Measurements from ENCODE around the gene RASL10A.

RASL10A gene

DNA sequence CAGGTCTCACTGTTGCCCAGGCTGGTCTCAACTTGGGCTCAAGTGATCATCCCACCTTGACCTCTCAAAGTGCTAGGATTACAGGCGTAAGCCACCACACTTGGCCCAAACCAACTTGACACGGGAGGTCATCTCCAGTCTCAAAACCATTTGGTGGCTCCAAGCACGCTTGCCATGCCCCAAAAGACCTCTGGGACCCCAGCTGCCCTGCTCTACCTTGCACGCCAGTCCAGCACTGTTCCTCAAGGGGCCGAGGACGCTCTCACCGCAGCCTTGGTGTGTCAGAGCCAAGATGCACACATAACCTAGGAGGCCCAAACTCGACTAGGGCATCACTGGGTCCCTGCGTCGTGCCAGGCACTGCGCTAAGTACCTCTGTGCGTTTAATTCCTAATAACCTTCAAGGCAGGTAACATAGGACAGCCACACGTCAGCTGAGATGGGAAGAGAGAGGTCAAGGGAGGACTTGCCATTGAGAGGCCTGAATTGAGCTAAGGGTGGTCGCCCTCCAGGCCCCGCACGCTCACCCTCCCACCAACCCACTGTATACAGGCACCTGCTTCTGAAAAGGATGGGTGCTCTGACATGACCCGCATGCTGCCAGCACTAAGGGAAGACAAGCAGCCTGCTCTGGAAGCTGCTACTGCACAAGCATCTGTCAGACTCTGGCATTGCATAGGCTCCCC lies 13.6 kb downstream of the RASL10A start:
- DNase-seq = no peak

DNA sequence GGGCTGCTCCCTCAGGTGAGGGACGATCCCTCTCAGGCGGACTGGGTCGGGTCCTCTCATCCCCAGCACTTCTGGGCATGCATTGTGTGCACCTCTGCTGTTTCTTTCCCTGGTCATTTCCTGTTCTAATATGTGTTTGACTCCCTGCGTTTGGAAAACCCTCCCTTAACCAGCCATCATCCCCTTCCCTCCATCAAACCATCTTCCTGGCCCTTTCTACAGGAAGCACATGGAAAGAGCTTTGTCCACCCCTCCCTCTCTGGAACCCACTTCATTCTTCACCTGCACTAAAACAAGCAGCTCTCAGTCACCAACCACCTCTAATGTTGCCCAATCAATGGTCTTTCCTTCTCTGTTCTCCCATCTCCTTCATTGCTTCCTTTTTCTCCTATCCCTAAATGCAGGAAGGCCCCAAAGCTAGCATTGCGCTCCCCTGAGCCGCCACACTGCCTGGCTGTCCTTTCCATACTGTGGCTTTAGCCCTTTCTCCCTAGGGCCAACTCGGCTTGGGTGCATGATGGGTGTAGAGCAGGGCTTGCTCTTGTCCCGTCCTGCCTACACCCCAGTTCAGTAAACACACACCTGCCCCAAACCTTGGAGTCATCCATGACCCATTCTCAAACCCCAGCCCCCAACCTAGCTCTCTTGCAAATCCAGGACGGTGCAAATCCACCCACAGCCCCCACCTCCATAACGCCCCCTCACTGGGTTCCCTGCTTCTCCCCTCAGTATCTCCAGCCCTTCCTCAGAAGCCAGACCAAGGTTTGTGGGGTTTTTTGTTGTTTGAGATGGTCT lies 14.5 kb downstream of the RASL10A start:
- no peak for DNase-seq

DNA sequence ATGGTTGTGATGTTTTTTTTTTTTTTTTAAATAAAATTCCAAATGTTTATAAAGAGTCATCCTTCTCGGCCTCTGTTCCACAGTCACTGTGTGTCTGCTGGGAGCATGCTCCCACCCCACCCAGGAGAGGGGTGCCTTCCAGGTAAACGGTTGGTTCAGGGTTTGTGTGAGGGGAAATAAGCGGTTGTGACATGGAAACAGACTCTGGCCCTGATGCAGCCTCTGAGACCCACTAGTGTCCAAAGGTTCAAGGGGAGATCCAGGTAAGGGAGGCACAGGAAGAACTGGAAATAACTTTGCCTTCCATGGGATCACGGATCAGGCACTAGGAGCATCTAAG lies 15.1 kb downstream of the RASL10A start:
- DNase-seq = no peak

DNA sequence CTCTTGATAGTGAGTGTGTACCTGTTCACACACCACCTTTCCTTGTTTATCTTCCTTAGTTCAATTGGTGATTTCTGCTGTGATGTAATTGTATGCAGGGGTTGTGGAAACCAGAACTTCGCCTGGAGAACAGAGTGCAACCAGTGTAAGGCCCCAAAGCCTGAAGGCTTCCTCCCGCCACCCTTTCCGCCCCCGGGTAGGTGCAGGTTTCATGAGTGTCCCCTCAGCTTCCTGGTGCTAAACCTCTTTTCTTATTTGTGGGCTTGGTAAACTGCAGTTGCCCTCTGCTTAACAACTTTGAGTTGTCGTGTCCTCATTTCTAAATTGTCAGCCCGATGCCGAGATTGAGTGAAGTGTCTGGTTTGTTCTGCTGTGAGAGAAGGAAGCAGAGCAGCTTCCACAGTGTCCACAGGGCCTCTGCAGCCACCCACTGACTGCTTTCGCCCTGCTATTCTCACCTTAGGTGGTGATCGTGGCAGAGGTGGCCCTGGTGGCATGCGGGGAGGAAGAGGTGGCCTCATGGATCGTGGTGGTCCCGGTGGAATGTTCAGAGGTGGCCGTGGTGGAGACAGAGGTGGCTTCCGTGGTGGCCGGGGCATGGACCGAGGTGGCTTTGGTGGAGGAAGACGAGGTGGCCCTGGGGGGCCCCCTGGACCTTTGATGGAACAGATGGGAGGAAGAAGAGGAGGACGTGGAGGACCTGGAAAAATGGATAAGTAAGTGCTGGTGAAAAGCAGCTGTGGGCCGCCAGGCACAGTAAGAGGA lies 16.2 kb downstream of the RASL10A start:
- no peak for DNase-seq

DNA sequence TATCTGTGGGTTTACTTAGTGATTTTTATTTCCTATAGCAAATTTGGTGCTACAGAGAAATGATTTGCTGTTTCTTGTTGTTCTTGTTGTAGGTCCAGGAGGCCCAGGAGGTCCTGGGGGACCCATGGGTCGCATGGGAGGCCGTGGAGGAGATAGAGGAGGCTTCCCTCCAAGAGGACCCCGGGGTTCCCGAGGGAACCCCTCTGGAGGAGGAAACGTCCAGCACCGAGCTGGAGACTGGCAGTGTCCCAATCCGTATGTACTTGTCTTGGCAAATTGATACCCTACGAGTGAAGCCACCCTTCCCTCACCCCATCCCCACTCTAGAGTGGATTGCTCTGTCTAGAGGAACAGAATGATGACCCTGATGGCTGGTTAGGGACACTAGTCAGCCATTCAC lies 16.9 kb downstream of the RASL10A start:
- DNase-seq = no peak

DNA sequence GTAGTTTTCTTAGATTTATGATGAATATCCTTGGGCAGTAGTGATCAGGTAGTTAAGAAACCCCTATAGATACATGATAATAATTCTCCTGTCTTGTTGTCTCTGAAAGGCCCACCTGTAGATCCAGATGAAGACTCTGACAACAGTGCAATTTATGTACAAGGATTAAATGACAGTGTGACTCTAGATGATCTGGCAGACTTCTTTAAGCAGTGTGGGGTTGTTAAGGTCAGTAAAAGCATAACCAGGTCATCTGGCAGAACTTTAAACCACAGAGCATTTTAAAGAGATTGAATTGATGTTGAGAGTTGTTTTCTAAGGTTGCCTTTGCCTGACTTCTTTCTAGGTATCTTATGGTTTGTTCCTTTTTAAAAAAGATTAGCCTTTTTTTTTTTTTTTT lies 23.1 kb downstream of the RASL10A start:
- DNase-seq = no peak

DNA sequence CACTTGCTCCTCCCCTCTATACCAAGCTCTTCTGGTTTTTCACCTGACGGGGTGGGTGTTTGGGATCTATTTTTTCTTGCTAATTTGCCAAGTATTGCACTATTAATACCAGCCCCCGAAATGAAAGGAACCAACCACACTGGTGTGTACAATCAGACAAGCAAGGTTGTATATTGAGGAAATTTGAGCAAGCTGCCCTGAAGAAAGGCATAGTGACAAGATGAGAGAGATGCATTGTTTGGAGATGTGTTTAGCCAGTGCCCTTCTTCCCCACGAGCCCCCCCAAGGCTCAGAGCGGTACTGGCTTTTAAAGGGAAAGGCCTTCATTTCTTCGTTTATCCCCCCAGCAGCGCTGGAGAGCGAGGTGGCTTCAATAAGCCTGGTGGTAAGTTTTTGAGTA lies 24.3 kb downstream of the RASL10A start:
- DNase-seq = no peak

DNA sequence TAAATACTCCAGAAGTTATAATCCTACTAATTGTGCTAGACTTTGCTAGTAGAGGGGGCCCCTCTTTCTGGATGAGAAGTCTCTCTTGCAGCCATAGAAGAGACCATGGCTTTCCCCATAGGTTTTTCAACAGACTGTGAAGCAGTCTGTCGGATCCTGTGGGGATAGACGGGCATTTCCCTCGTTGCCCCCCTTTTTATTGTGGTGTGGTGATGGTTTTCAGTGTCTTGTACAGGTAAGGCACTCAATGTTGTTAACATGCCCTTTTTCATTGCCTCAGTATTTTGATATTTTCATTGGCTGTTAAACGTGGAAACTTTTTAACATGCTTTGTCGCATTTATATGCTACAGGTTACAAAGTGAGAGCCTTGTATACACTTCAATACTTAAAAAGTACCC lies 25.4 kb downstream of the RASL10A start:
- DNase-seq = no peak

DNA sequence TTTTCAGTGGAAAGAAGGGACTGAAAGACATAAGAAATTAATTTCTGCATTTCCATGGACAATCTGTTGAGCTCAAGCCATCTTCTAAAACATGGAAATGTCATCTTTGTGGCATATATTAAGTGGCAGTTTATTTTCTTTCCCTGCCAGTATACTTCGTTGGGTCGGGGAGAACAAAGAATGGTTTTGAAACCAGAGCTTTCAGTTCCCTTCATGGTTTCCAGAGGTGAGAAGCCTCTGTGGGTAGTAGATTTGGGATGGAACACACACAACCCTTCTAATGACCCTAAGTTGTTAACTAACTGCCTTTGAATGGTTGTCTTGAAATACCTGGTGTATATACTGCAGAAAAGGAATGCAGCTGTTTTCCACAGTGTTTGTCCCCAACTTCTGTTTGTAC lies 26.7 kb downstream of the RASL10A start:
- no peak for DNase-seq

DNA sequence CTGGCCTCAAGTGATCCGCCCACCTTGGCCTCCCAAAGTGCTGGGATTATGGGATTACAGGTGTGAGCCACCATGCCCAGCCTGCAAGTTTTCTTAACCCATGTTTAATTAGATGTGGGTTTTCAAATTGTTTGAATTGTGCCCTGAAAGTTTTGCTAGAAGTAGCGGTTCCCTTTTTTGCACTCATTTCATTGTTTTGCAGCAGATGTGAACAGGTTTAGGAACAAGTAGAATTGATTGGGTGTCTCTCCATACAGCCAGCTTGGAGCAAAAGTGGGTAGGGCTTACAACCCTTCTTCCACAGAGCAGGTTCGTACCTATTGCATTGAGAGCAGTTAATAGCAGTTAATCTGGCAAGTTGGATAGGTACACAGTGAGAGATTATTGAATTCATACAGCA lies 31.3 kb downstream of the RASL10A start:
- DNase-seq = no peak

DNA sequence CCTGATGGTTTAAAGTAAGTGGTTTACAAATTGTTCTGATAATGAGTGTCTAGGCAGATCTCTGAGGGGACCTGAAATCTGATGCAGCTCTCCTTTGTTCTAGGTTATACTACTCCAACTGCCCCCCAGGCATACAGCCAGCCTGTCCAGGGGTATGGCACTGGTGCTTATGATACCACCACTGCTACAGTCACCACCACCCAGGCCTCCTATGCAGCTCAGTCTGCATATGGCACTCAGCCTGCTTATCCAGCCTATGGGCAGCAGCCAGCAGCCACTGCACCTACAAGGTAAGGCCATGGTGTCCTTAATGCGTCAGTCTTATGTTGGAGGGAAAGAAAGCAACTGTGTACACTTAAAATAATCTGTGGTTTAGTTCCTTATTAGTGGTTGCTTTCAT lies 37.6 kb downstream of the RASL10A start:
- DNase-seq = no peak

DNA sequence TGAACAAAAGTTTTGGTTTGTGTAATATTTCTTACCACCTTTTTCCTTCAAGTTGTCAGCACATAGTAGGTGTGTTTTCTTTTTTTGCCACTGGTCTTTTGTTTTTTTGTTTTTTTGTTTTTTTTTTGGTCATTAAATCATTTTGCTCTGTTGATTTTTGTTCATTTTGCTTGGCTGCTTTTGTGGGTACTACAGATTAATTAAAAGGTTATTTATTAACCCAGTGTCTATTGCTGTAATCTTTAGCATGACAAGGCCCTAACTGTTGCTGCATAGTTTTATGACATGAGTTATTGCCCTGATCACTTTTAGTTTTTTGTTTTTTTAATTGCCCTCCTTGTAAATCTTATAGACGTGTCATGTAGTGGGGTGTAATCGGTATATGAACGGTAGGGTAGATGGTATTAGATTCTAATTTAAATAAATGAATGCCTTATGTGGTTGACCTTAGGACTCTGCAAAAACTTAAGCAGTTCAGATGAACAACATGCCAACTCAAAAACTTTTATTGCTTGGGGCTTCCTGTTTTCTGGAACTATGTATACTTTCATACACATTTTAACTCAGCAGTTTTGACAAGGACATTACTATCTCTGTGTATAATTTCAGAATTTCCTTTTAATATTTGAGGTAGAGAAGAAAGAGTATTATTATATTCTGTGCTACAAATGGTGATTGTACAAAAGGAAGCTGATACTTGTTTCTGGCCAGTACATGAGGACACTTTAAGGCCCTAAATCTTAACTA lies 39.5 kb downstream of the RASL10A start:
- DNase-seq = no peak

DNA sequence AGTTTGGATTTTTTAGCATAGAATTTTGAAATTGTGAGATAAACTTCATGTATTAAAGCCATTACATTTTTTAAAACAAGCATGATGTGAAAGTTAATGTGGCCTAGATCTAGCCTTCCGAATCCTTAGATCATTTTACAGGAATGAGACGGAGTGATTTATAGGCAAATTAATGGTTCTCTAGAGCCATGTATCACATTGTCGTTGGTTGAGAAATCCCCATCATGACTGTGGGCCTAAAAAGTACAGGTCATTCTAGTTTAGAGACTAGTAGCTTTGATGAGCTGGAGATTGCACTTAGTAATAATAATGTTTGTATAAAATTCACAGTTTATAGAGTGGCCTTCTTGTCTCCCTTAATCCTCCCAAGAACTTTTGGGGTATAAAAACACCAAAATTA lies 40.3 kb downstream of the RASL10A start:
- DNase-seq = no peak

DNA sequence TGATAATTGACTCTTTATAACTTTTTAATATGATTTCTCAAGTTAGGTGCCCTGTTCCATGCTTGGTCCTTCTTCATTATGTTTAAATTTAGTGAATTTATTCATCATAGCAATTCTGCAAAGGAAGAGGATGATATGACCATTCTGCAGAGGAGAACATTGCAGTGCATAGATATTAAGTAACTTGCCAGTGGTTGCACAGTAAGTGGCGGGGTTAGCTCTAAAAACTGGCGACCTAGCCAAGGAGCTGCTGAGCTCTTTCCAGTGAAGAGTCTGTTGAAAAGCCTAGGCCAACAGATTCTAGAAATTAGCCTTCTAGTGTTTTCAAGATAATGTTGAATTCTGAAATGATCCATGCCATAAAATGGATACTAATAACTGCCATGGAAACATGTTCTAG lies 42.9 kb downstream of the RASL10A start:
- DNase-seq = no peak

DNA sequence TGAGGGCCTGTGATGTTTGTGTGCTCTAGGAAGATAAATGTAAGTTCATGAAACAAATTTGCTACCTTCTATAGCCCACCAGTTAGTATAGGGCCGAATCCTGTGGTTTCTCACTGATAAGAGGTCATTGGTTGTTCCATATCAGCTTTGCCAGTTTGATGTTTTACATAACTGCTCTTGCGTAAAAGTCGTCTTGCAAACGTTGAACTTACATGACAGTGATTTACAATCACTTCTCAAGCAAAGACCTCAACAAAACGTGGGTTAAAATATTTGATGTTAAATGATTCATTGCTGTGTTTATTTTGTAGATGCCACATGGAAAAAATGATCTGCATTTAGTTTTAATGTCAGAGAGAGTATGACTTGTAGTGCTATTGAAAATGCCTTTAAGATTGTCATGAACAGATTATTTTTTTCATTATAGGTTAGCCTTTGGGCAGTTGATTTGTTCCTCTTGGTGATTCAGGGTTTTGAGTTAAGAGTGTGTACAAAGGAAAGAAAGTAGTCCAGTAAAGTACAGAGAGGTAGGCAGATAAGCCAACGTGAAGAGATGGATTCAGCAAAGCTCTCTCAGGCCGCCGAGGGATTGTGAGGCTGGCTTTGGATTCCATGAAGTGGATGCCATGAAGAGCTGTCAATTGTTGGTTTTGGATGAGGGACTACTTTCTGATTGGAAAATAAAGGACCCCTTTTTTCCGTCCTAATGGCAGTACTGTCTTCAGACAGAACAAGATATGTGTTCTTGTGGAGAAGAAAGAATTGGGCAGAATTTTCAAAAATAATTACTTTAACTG lies 44.8 kb downstream of the RASL10A start:
- DNase-seq = no peak

DNA sequence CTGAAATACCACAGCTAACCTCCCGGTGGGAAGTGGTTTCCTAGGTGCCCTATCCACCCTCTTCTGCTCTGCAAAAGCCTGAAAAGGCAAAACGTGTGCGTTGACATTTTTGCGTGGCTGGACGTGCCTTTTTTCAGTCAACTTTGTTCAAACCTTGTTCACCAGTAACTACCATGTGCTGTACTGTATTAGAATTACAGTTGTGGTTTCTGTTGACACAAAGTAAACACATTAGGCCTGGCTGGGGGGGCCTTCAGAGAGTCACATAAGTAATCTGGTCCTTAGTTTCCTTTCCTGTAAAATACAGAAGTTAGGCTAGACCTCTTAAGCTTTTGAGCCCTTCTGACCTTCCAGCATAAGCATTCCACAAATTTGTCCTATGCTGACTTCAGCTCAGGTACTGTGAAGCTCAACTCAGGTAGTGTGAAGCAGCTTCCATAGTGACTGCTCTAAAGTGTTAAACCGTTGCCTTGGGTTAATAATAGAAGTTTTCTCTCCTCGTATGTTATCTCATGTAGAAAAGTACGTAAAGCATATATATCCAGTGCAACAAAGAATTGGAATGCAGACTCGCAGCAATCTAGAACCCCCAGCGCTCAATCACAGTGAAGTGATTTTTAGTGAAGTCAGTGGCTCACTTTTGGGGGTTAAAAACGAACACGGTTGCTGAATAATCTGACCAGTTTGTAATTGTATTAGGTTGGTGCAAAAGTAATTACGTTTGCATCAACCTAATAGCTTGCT lies 45.6 kb downstream of the RASL10A start:
- no peak for DNase-seq

DNA sequence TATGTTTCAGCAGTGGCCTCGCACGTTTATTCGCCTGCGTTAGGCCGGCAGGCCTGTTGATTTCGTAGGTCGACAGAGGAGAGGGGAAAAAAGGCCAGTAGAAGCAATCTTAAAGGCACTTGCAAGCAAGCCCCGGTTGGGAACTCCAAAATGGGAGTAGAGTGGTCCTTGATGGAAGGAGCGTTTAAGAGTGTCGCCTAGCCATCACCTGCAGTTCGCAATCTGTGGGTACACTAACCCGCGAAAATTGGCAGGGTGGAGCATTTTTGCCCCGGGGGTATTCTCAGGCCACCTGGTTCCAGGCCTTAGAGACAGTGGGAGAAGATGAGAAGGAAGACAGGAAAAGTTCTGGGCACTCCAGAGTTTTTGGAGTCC lies 46.3 kb downstream of the RASL10A start:
- no peak for DNase-seq

DNA sequence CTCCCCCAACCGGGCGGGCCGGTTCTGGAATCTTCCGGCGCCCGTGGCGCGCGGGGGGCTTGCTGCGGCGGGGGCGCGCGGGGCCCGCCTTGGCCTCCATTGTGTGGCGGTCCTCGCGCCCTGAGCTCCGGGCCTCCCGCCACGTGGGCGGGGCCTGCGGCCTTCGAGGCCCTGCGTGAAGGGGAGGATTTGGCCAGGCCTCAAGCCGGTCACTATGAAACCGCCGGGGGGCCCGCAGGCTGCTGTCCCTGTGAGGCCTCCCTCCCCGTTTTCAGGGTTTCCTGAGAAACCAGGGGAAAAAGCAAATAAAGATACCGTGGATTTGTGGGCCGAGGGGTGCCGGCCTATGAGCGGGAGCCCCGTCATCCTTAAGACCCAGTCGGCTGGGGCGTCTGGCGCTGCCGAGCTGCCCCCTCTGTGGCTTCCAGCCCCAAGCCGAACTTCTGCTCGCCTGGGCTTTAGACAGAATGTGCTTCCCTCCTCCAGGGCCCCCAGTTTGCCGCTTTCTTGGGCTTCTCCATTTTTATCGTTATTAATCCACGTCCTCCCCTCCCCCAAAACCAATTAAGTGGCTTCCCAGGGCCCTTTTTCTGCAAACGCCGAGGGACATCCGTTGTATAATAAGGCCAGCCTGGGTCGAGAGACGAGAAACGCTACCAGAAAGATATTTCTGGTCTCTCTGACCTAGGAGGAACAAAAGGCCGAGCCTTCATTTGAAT lies 46.8 kb downstream of the RASL10A start:
- no peak for DNase-seq

DNA sequence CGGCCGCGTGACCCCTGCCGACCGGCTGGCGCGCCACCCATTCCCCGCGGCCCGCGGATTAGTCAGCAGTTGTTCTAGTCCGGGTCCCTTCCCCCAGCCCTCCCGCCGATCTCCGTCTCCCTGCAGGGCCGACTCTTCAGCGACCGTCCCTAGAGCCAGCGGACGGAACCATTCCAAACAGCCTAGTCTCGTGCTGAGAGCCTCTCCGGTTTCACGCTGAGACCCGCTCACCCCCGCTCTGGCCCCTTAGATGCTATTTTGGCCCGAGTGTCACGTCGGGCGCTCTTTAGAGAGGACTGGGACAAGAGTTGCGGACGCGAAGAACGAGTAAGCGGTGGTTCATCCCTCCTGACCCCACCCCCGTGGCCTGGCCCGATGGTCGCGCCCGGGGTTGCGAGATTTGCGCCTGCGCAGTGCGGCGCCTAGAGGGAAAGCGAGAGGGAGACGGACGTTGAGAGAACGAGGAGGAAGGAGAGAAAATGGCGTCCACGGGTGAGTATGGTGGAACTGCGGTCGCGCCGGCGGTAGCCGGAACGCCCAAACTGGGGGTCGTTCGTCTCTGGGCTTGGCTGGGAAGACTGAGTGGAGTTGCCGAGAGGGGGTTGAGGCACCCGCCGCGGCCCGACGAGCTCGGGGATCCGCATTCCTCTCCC lies 47.5 kb downstream of the RASL10A start, which contains the start of the genes EWSR1 and RHBDD3:
EWSR1 (plus strand) TSS at position 411 of the 653 bp plus-strand sequence; CDS start at position 480, 69 bp downstream.
RHBDD3 (minus strand) TSS at position 124 of the 653 bp plus-strand sequence. CDS start 2,355 bp downstream, outside the sequence.
- DNase-seq = peak; percentile 88

DNA sequence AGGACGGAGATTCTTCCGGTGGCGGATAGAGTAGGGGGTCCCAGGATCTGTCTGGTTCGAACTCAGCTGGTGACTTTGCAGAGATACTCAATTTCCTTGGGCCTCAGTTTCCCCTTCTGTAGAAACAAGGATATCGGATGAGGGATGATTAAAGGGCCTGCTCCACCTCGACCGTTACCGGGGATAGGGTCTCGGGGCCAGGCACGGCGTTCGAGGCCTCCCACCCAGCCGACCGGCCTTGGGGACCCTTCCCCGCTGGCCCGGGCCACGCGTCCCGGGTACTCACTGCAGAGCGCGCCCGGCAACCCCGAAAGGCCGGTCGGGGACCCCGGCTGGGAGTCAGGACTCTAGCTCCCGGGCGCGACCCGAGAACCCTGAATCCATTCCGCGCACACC lies 48.0 kb downstream of the RASL10A start:
- DNase-seq = no peak
